Heart right ventricle (tissue), 16 donors: ENCODE data around the gene HRH4. TPM values are rescaled to one million over a fixed set of nuclear protein-coding genes. Genes with fewer than 3 reads are reported as not detected.

Experiments used
- ATAC-seq, 8 donors: fragments of 200-7000 bp; cut with Tn5 transposase; one replicate each; pipeline ENCODE4 v1.9.1; 2020; ENCODE audit warnings: mild to moderate bottlenecking in 8 of 8, moderate library complexity in 8 of 8, moderate number of reproducible peaks in 1 of 8
- DNase-seq, 2 donors: peaks; one replicate each; pipeline ENCODE4 v3.0.0-alpha.2; 2020
- H3K27ac ChIP-seq, 10 donors: fragments of 200-600 bp; sonication (generic) in 2 of 10; one replicate each; pipeline versions ENCODE4 v1.5.0 to v1.8.0; 2020 to 2022; ENCODE audit warnings: mild to moderate bottlenecking in 3 of 10
- H3K27me3 ChIP-seq, 7 donors: fragments of 200-600 bp; one replicate each; pipeline ENCODE4 v1.8.0; 2021 to 2022; ENCODE audit warnings: mild to moderate bottlenecking in 2 of 7
- H3K36me3 ChIP-seq, 9 donors: fragments of 200-600 bp; sonication (generic) in 1 of 9; one replicate each; pipeline versions ENCODE4 v1.5.0 to v1.8.0; 2020 to 2022; ENCODE audit warnings: mild to moderate bottlenecking in 2 of 9
- H3K4me1 ChIP-seq, 9 donors: fragments of 200-600 bp; sonication (generic) in 1 of 9; one replicate each; pipeline versions ENCODE4 v1.5.0 to v1.8.0; 2020 to 2022; ENCODE audit warnings: mild to moderate bottlenecking in 4 of 9
- H3K4me3 ChIP-seq, 10 donors: fragments of 200-600 bp; sonication (generic) in 2 of 10; one replicate each; pipeline versions ENCODE4 v1.5.0 to v1.8.0; 2020 to 2022; ENCODE audit warnings: mild to moderate bottlenecking in 7 of 10, moderate library complexity in 2 of 10
- H3K9me3 ChIP-seq, 11 donors: fragments of 200-600 bp in 10 of 11; sonication (generic) in 2 of 11; one replicate each; pipeline versions ENCODE4 v1.5.0 to v1.8.0; 2013 to 2022; ENCODE audit warnings: mild to moderate bottlenecking in 2 of 11, control low read depth in 1 of 11, moderate library complexity in 1 of 11
- CTCF ChIP-seq, 9 donors: fragments of 200-600 bp; sonication (generic) in 2 of 9; IDR thresholded peaks; one replicate each; pipeline versions ENCODE4 v1.5.0 to v1.8.0; 2021 to 2022; ENCODE audit warnings: antibody characterized with exemption in 9 of 9, mild to moderate bottlenecking in 5 of 9, moderate library complexity in 1 of 9
- WGBS, 2 donors: extraction: QIAGEN DNeasy Blood & Tissue Kit; methylation state at CpG; one replicate each; pipeline ENCODE4 v1.1.7; 2013; ENCODE audit warnings: inconsistent platforms in 1 of 2; 5-methylcytosine and 5-hydroxymethylcytosine counted together
- intact Hi-C, 10 donors: fragments of 100-400 bp; cut with DNase I; formaldehyde crosslinking; loops; one replicate each; pipeline versions ENCODE4 v1.11.1 to v1.14.2; 2022
- polyA plus RNA-seq, 2 donors: library from polyadenylated mRNA; stranded (reverse); fragments of 200-250 nt; gene quantifications; one replicate each; pipeline ENCODE4 v1.2.3, GENCODE V29; 2013
- total RNA-seq, 10 donors: library from RNA; stranded (reverse); fragmentation: NEBNext Ultra II Directional in 3 of 10; extraction: Animal tissue kit (Norgen Biotek cat#: 25700) in 3 of 10; gene quantifications; one replicate each; pipeline versions ENCODE4 v1.2.1 to v1.2.4, GENCODE V29; 2021 to 2023
- donor health status: Arrhythmogenic right ventricular cardiomyopathy.
- donor health status: ischemic (EF 13 %, LVEDD 7.1; RV severe dilation, severe dysfunction).
- donor health status: healthy with polysubstance abuse.
- donor health status: DM: no; HTN: yes; CAD: no.
- donor health status: DM: no; HTN: no; CAD: no.
- donor health status: ischemic (EF 25% LVEDD 6.9; RV normal size, moderate dysfunction).
- donor health status: ischemic (EF 25% LVEDD 5.7; RV mildly dilated, moderate dysfunction).
- donor health status: healthy.
- donor health status: DM: yes; HTN: yes; CAD: no.
- donor health status: Ischemic cardiomyopathy.
- donor health status: ischemic (EF 35%, LVEDD 5.7; RV mildly dilated, moderate dysfunction).
- donor health status: nonischemic (EF 11% LVEDD 7.7; RV severe dilation, severe dysfunction).
- donor health status: DM: yes; HTN: yes; CAD: no.
- donor health status: PGD.
- donor health status: ischemic (EF 29% LVEDD 5.4; RV normal size, mild dysfunction).
- donor health status: nonischemic (EF 23%, LVEDD 6.1; RV moderate dilation, normal function).

The HRH4 gene
- total and polyA plus RNA-seq, 12 donors: under 0.01 to 0.28 (median 0.15) TPM; not detected in 9

DNA sequence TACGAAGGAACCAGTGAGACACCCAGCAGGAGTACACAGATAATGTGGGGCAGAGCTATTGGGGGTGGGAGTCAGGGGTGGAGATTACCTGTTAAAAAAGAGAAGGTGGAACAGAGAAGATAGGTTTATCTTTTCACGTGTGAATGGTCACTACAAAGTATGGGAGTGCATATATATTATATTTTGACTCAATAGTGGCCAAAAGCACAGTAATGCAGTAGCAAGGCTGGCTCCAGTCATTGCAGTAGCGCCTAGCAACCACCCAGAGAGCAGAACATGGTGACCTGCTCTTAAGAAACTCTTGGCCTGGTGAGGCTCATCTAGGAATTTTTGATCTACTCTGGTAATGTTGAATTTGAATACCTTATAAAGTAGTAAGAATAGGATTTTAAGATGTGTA lies 33.0 kb upstream of the HRH4 start:
- TF ChIP-seq CTCF (IDR thresholded peaks at IDR 0.05): no peak
- no peak for ATAC-seq
- Histone ChIP-seq H3K4me3 (peak overlapping the region in 9 of 10 donors; percentile 71 to 98 (median 84)), H3K4me1 (peaks cover 0 to 27% (median 14%) of the 10 kb centered on the region in 9 donors), H3K27me3 (peaks cover 0 to 30% (median 23%) of the 10 kb centered on the region in 7 donors), H3K36me3 (peaks cover 0 to 39% (median 5%) of the 10 kb centered on the region in 9 donors), H3K9me3 (no peaks in the 10 kb centered on the region), H3K27ac (peak overlapping the region in 1 of 10 donors; percentile 90)
- WGBS, 2 donors: 52 to 54% methylated on average over 3 of the region's 3 CpGs
- intact Hi-C loops: loop anchor here in 2 of 10 donors (1.0 to 10.0 kb wide), 2 partner anchors 30 to 57 kb away; partner anchors contain the start of gene OSBPL1A (in 1 of the 2)
- DNase-seq: no peak

GRCh38 chr18:24428709-24429108 lies 31.7 kb upstream of the HRH4 start:
- peaks cover 0 to 27% (median 14%) of the 10 kb centered on the region in 9 donors for H3K4me1 ChIP-seq
- no peaks in the 10 kb centered on the region for H3K9me3 ChIP-seq
- WGBS, 2 donors: 91 to 92% methylated on average over 3 of the region's 3 CpGs
- no peak for TF ChIP-seq CTCF (IDR thresholded peaks at IDR 0.05)
- H3K4me3 ChIP-seq: no peak overlapping the region
- intact Hi-C loops: loop anchor here in 1 of 10 donors (10.0 kb wide), 1 partner anchor 56 kb away; no protein-coding TSS in a partner anchor
- H3K36me3 ChIP-seq: peaks cover 0 to 44% (median 5%) of the 10 kb centered on the region in 9 donors
- ATAC-seq: no peak
- H3K27me3 ChIP-seq: peaks cover 0 to 21% (median 11%) of the 10 kb centered on the region in 7 donors
- DNase-seq: no peak
- H3K27ac ChIP-seq: no peak overlapping the region

GRCh38 chr18:24429188-24429587 lies 31.2 kb upstream of the HRH4 start:
- no peak for ATAC-seq
- no peak overlapping the region for H3K27ac ChIP-seq
- H3K4me1 ChIP-seq: peaks cover 0 to 27% (median 14%) of the 10 kb centered on the region in 9 donors
- no peaks in the 10 kb centered on the region for H3K9me3 ChIP-seq
- no peak for DNase-seq
- H3K36me3 ChIP-seq: peaks cover 0 to 44% (median 5%) of the 10 kb centered on the region in 9 donors
- peaks cover 0 to 16% (median 7%) of the 10 kb centered on the region in 7 donors for H3K27me3 ChIP-seq
- no peak overlapping the region for H3K4me3 ChIP-seq
- 95 to 98% methylated on average over 4 of the region's 4 CpGs for WGBS, 2 donors
- TF ChIP-seq CTCF (IDR thresholded peaks at IDR 0.05): no peak
- intact Hi-C loops: loop anchor here in 1 of 10 donors (10.0 kb wide), 1 partner anchor 56 kb away; no protein-coding TSS in a partner anchor

DNA sequence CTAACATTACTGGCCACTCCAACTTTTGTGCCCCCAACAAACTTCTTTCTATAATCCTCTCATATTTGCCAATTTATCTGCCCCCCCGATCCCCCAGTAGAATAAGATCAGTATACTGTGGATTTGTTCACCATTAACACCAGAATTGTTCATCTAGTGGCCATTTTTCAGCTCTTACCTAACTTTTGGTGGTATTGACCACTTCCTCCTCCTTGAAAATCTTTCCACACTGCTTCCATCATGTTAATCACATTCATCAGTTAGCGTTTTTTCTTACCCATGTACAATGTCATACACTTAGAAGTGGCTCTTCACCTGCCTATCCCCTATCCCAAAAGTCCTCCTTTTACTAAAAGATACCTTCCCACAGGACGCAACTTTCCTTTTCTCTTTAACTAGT lies 27.8 kb upstream of the HRH4 start:
- Histone ChIP-seq H3K4me1 (peaks cover 0 to 14% (median 5%) of the 10 kb centered on the region in 9 donors), H3K27me3 (no peaks in the 10 kb centered on the region), H3K36me3 (peaks cover 0 to 71% (median 5%) of the 10 kb centered on the region in 9 donors), H3K27ac (no peak overlapping the region), H3K9me3 (no peaks in the 10 kb centered on the region), H3K4me3 (no peak overlapping the region)
- WGBS, 2 donors: 95 to 96% methylated on average over 3 of the region's 3 CpGs
- no peak for TF ChIP-seq CTCF (IDR thresholded peaks at IDR 0.05)
- intact Hi-C loops: no loop called here
- ATAC-seq (no peak), DNase-seq (no peak)
